ENCODE data around the gene AGA. TPM values are rescaled to one million over a fixed set of nuclear protein-coding genes. Genes with fewer than 3 reads are reported as not detected.

The AGA gene
- total and polyA plus RNA-seq, 2 of the 8 experiments (the other 6 are each of a cell fraction or from before 2014, with no cell fraction given): 8.5 to 11.6 TPM

DNA sequence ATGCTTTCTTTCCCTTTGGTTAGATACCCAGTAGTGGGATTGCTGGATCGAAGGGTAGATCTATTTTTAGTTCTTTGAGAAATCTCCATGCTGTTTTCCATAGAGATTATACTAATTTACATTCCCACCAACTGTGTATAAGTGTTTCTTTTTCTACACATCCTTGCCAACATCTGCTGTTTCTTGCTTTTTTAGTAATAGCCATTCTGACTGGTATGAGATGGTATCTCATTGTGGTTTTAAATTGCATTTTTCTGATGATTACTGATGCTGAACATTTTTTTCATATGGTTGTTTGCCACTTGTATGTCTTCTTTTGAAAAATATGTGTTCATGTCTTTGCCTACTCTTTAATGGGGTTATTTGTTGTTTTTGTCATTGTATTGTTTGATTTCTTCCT is 6.6 kb upstream of the AGA start:
- no peak overlapping the region for H3K27ac ChIP-seq (ENCODE audit: low read depth, low read length)
- H3K56ac ChIP-seq (replicated peaks; ENCODE audit: insufficient read length, low read depth, low read length): no peak overlapping the region
- H3K9me3 ChIP-seq (ENCODE audit: insufficient read depth in 2 of 2, low read depth in 1 of 2, low read length in 1 of 2): no peaks in the 10 kb centered on the region
- no peaks in the 10 kb centered on the region; a peak in 1 of 7 replicates for H3K4me1 ChIP-seq (replicated peaks in 1 of 4; ENCODE audit: control insufficient read depth in 3 of 4, insufficient read depth in 4 of 4, low read length in 3 of 4)
- H3K4me2 ChIP-seq (ENCODE audit: insufficient read depth in 1 of 2, low read depth in 2 of 2, low read length in 2 of 2): no peak overlapping the region
- no peak overlapping the region for H4K5ac ChIP-seq (ENCODE audit: insufficient read length, low read depth, low read length)
- no peak for FAIRE-seq
- H3K4ac ChIP-seq (replicated peaks; ENCODE audit: insufficient read length, low read depth, low read length): no peak overlapping the region
- H2BK120ac ChIP-seq (replicated peaks; ENCODE audit: low read depth, low read length): no peak overlapping the region
- no peak overlapping the region for H3K23ac ChIP-seq (ENCODE audit: insufficient read length)
- H4K8ac ChIP-seq (ENCODE audit: extremely low read depth, insufficient read depth, low read length): no peak overlapping the region
- H3K18ac ChIP-seq (ENCODE audit: extremely low read depth, low read length): no peak overlapping the region
- no peak overlapping the region for H2BK12ac ChIP-seq (ENCODE audit: low read depth, low read length)
- no peak for DNase-seq (ENCODE audit: low read depth in 1 of 2, low spot score in 2 of 2)
- H2AFZ ChIP-seq (ENCODE audit: low read length): no peak overlapping the region
- 100% methylated on average over 1 of the region's 1 CpG; no CpG with 5 or more reads in 1 of the 2 experiments for WGBS, 2 experiments (ENCODE audit: extremely low coverage in 1 of 2, insufficient coverage in 1 of 2, insufficient read length in 1 of 2, insufficient replicate concordance in 2 of 2, low coverage in 1 of 2, low lambda C conversion rate in 2 of 2, missing lambda C conversion rate in 1 of 2)
- no peak overlapping the region for H2BK15ac ChIP-seq (ENCODE audit: low read length)
- CTCF ChIA-PET (ENCODE audit: partially characterized antibody): no interaction called here
- no peak overlapping the region for H2BK5ac ChIP-seq (ENCODE audit: low read depth, low read length)
- POLR2A ChIA-PET (ENCODE audit: partially characterized antibody): no interaction called here
- no peak overlapping the region for H3K4me3 ChIP-seq (ENCODE audit: extremely low read depth in 1 of 4, insufficient read depth in 2 of 4, low read depth in 3 of 4, low read length in 4 of 4)
- H3K27me3 ChIP-seq (replicated peaks in 1 of 4; ENCODE audit: control insufficient read depth in 3 of 4, extremely low read depth in 1 of 4, insufficient read depth in 3 of 4, low read length in 3 of 4): no peaks in the 10 kb centered on the region
- no peak overlapping the region for H4K91ac ChIP-seq (replicated peaks; ENCODE audit: insufficient read length, low read length)
- H3K36me3 ChIP-seq (ENCODE audit: control insufficient read depth in 2 of 4, insufficient read depth in 4 of 4, low read length in 3 of 4): no peaks in the 10 kb centered on the region
- no peaks in the 10 kb centered on the region for H3K79me1 ChIP-seq (ENCODE audit: low read depth, low read length)
- no peaks in the 10 kb centered on the region for H4K20me1 ChIP-seq (replicated peaks in 1 of 2; ENCODE audit: control insufficient read depth in 1 of 2, insufficient read depth in 2 of 2, low read length in 2 of 2)
- H2AK5ac ChIP-seq (ENCODE audit: low read depth, low read length): no peak overlapping the region
- no peak overlapping the region for H3K14ac ChIP-seq (ENCODE audit: insufficient read length)
- H2BK20ac ChIP-seq (ENCODE audit: low read length): no peak overlapping the region
- H3K9ac ChIP-seq (replicated peaks in 1 of 4; ENCODE audit: extremely low read depth in 1 of 4, low read depth in 3 of 4, low read length in 3 of 4): no peak overlapping the region
- TF ChIP-seq POLR2A (IDR thresholded peaks at IDR 0.05; ENCODE audit: control extremely low read depth in 1 of 2, low read depth in 2 of 2, low read length in 2 of 2): no peak
- no peak for TF ChIP-seq CTBP2 (IDR thresholded peaks at IDR 0.05; ENCODE audit: borderline replicate concordance, insufficient read depth, insufficient read length, low read length)
- TF ChIP-seq FOSL1 (IDR thresholded peaks at IDR 0.05; ENCODE audit: insufficient read depth, low read depth, low read length): no peak
- no peak for TF ChIP-seq ZNF274 (IDR thresholded peaks at IDR 0.05; ENCODE audit: borderline replicate concordance, extremely low read depth, low read length)
- TF ChIP-seq SUZ12 (IDR thresholded peaks at IDR 0.05; ENCODE audit: low read length): no peak
- no peak for TF ChIP-seq RFX5 (IDR thresholded peaks at IDR 0.05; ENCODE audit: borderline replicate concordance, low read depth, low read length)
- TF ChIP-seq EP300 (IDR thresholded peaks at IDR 0.05; ENCODE audit: borderline replicate concordance in 1 of 2, low read depth in 2 of 2, low read length in 2 of 2): no peak
- TF ChIP-seq SRF (IDR thresholded peaks at IDR 0.05; ENCODE audit: low read depth, low read length): no peak
- no peak for TF ChIP-seq BRCA1 (IDR thresholded peaks at IDR 0.05; ENCODE audit: low read depth, low read length)
- no peaks in the 10 kb centered on the region; a peak in 1 of 4 replicates for H3K79me2 ChIP-seq (ENCODE audit: control insufficient read depth in 1 of 2, insufficient read depth in 2 of 2, low read length in 2 of 2)
- no peaks in the 10 kb centered on the region; the same call in 1 of the 2 replicates for H3K23me2 ChIP-seq (ENCODE audit: low read depth, low read length)
